ENCODE results near the gene RDH13.

RDH13 gene

GRCh38 chr19:55071129-55071502, 8.2 kb upstream of the RDH13 start (continued):
- TF ChIP-seq ZNF768 (tag by site-specific recombination; IDR thresholded peaks at IDR 0.05): no peak
- peak; percentile 84 for TF ChIP-seq ZNF600 (tag by site-specific recombination; IDR thresholded peaks at IDR 0.05)
- TF ChIP-seq EGR2 (tag by site-specific recombination; IDR thresholded peaks at IDR 0.05; ENCODE audit: low read depth): peak; percentile 82
- TF ChIP-seq ZNF792 (tag by site-specific recombination; IDR thresholded peaks at IDR 0.05): no peak
- TF ChIP-seq KLF8 (tag by site-specific recombination; IDR thresholded peaks at IDR 0.05): no peak
- no peak for TF ChIP-seq ZSCAN4 (tag by site-specific recombination; IDR thresholded peaks at IDR 0.05)
- TF ChIP-seq ZNF658 (tag by site-specific recombination; IDR thresholded peaks at IDR 0.05): no peak
- TF ChIP-seq KLF7 (tag by site-specific recombination; IDR thresholded peaks at IDR 0.05; ENCODE audit: borderline replicate concordance): no peak
- 0 out of 2 replicates have a peak, but pooled peaks have one; percentile 39 for TF ChIP-seq WT1 (tag by site-specific recombination; IDR thresholded peaks at IDR 0.05)
- TF ChIP-seq MZF1 (tag by site-specific recombination; IDR thresholded peaks at IDR 0.05; ENCODE audit: borderline replicate concordance): no peak
- TF ChIP-seq ZNF623 (tag by site-specific recombination; IDR thresholded peaks at IDR 0.05): no peak
- no peak for TF ChIP-seq INSM2 (tag by site-specific recombination; IDR thresholded peaks at IDR 0.05)
- TF ChIP-seq ZNF391 (tag by site-specific recombination; IDR thresholded peaks at IDR 0.05; ENCODE audit: borderline replicate concordance, low read depth): no peak
- TF ChIP-seq ZNF701 (tag by site-specific recombination; IDR thresholded peaks at IDR 0.05): no peak
- no peak for TF ChIP-seq ZNF146 (tag by site-specific recombination; IDR thresholded peaks at IDR 0.05)
- TF ChIP-seq ZNF2 (tag by site-specific recombination; IDR thresholded peaks at IDR 0.05): no peak
- TF ChIP-seq KLF10 (tag by site-specific recombination; IDR thresholded peaks at IDR 0.05): no peak
- TF ChIP-seq ZNF510 (tag by site-specific recombination; IDR thresholded peaks at IDR 0.05; ENCODE audit: insufficient replicate concordance): no peak
- no peak for TF ChIP-seq ZNF24 (tag by site-specific recombination; IDR thresholded peaks at IDR 0.05)
- TF ChIP-seq IKZF3 (tag by site-specific recombination; IDR thresholded peaks at IDR 0.05): no peak
- no peak for TF ChIP-seq ZNF692 (tag by site-specific recombination; IDR thresholded peaks at IDR 0.05)
- no peak for TF ChIP-seq ZNF292 (tag by site-specific recombination; IDR thresholded peaks at IDR 0.05; ENCODE audit: borderline replicate concordance, low read depth)
- peak; percentile 81 for TF ChIP-seq GLIS1 (tag by site-specific recombination; IDR thresholded peaks at IDR 0.05)
- TF ChIP-seq ZNF341 (tag by site-specific recombination; IDR thresholded peaks at IDR 0.05; ENCODE audit: low read depth): peak; percentile 33; the same call in 1 of the 2 replicates
- peak; percentile 61 for TF ChIP-seq GLIS2 (tag by site-specific recombination; IDR thresholded peaks at IDR 0.05)
- no peak for TF ChIP-seq ZIC2 (tag by site-specific recombination; IDR thresholded peaks at IDR 0.05)
- TF ChIP-seq REST (tag by site-specific recombination; IDR thresholded peaks at IDR 0.05): no peak
- TF ChIP-seq ZNF555 (tag by site-specific recombination; conservative IDR thresholded peaks at IDR 0.05): no peak
- TF ChIP-seq ZNF394 (tag by site-specific recombination; IDR thresholded peaks at IDR 0.05; ENCODE audit: borderline replicate concordance): no peak
- no peak for TF ChIP-seq ZNF501 (tag by site-specific recombination; IDR thresholded peaks at IDR 0.05)
- TF ChIP-seq GFI1B (tag by site-specific recombination; IDR thresholded peaks at IDR 0.05): no peak
- no peak for TF ChIP-seq BCL11B (tag by site-specific recombination; IDR thresholded peaks at IDR 0.05; ENCODE audit: low read depth)
- TF ChIP-seq OSR2 (tag by site-specific recombination; IDR thresholded peaks at IDR 0.05): no peak
- no peak for TF ChIP-seq ZNF514 (tag by site-specific recombination; IDR thresholded peaks at IDR 0.05)
- no peak for TF ChIP-seq ZNF843 (tag by site-specific recombination; IDR thresholded peaks at IDR 0.05)
